ENCODE data around the gene ZFR2. TPM values are rescaled to one million over a fixed set of nuclear protein-coding genes. Genes with fewer than 3 reads are reported as not detected.

The ZFR2 gene
- total RNA-seq, 1 donor from 2014 or later = not detected

GRCh38 chr19:3800996-3801395, 67.8 kb downstream of the ZFR2 start:
- Mint-ChIP-seq H3K4me1 (ENCODE audit: unreplicated experiment) (peaks cover 4% of the 10 kb centered on the region), H3K27ac (ENCODE audit: unreplicated experiment) (no peak overlapping the region), H3K4me3 (ENCODE audit: unreplicated experiment) (no peak overlapping the region), H3K27me3 (ENCODE audit: unreplicated experiment) (peaks cover 30% of the 10 kb centered on the region), H3K9me3 (ENCODE audit: unreplicated experiment) (peaks cover 7% of the 10 kb centered on the region), H3K36me3 (ENCODE audit: unreplicated experiment) (no peaks in the 10 kb centered on the region)
- TF ChIP-seq CTCF (IDR thresholded peaks at IDR 0.05) = no peak
- DNase-seq (ENCODE audit: extremely low spot score, unreplicated experiment) = no peak

- H3K36me3 Mint-ChIP-seq (ENCODE audit: unreplicated experiment) = no peaks in the 10 kb centered on the region
- no peak overlapping the region for H3K4me3 Mint-ChIP-seq (ENCODE audit: unreplicated experiment)
- peaks cover 32% of the 10 kb centered on the region for H3K27me3 Mint-ChIP-seq (ENCODE audit: unreplicated experiment)
- no peak overlapping the region for H3K27ac Mint-ChIP-seq (ENCODE audit: unreplicated experiment)
- no peak for DNase-seq (ENCODE audit: extremely low spot score, unreplicated experiment)
- H3K9me3 Mint-ChIP-seq (ENCODE audit: unreplicated experiment) = peaks cover 7% of the 10 kb centered on the region
- H3K4me1 Mint-ChIP-seq (ENCODE audit: unreplicated experiment) = peaks cover 4% of the 10 kb centered on the region
- no peak for TF ChIP-seq CTCF (IDR thresholded peaks at IDR 0.05)
Observed at GRCh38 chr19:3798137-3798536, 70.7 kb downstream of the ZFR2 start.

- peaks cover 2% of the 10 kb centered on the region for H3K4me1 Mint-ChIP-seq (ENCODE audit: unreplicated experiment)
- peaks cover 24% of the 10 kb centered on the region for H3K27me3 Mint-ChIP-seq (ENCODE audit: unreplicated experiment)
- H3K36me3 Mint-ChIP-seq (ENCODE audit: unreplicated experiment) = no peaks in the 10 kb centered on the region
- no peak for TF ChIP-seq CTCF (IDR thresholded peaks at IDR 0.05)
- no peak overlapping the region for H3K4me3 Mint-ChIP-seq (ENCODE audit: unreplicated experiment)
- H3K9me3 Mint-ChIP-seq (ENCODE audit: unreplicated experiment) = peaks cover 7% of the 10 kb centered on the region
- H3K27ac Mint-ChIP-seq (ENCODE audit: unreplicated experiment) = no peak overlapping the region
- DNase-seq (ENCODE audit: extremely low spot score, unreplicated experiment) = no peak
Observed at GRCh38 chr19:3796358-3796757, 72.5 kb downstream of the ZFR2 start.

GRCh38 chr19:3793799-3794198, 75.0 kb downstream of the ZFR2 start:
- H3K27me3 Mint-ChIP-seq (ENCODE audit: unreplicated experiment) = peaks cover 27% of the 10 kb centered on the region

GRCh38 chr19:3792114-3792513, 76.7 kb downstream of the ZFR2 start:
- Mint-ChIP-seq H3K27me3 (ENCODE audit: unreplicated experiment) (peaks cover 28% of the 10 kb centered on the region), H3K4me3 (ENCODE audit: unreplicated experiment) (no peak overlapping the region), H3K27ac (ENCODE audit: unreplicated experiment) (no peak overlapping the region), H3K9me3 (ENCODE audit: unreplicated experiment) (peaks cover 14% of the 10 kb centered on the region), H3K4me1 (ENCODE audit: unreplicated experiment) (no peaks in the 10 kb centered on the region), H3K36me3 (ENCODE audit: unreplicated experiment) (no peaks in the 10 kb centered on the region)
- no peak for TF ChIP-seq CTCF (IDR thresholded peaks at IDR 0.05)
- no peak for DNase-seq (ENCODE audit: extremely low spot score, unreplicated experiment)

More at GRCh38 chr19:3793799-3794198, 75.0 kb downstream of the ZFR2 start:
- no peak overlapping the region for H3K4me3 Mint-ChIP-seq (ENCODE audit: unreplicated experiment)
- H3K27ac Mint-ChIP-seq (ENCODE audit: unreplicated experiment) = no peak overlapping the region
- no peak for DNase-seq (ENCODE audit: extremely low spot score, unreplicated experiment)
- TF ChIP-seq CTCF (IDR thresholded peaks at IDR 0.05) = no peak
- no peaks in the 10 kb centered on the region for H3K36me3 Mint-ChIP-seq (ENCODE audit: unreplicated experiment)
- peaks cover 14% of the 10 kb centered on the region for H3K9me3 Mint-ChIP-seq (ENCODE audit: unreplicated experiment)
- no peaks in the 10 kb centered on the region for H3K4me1 Mint-ChIP-seq (ENCODE audit: unreplicated experiment)

Data from osteocyte (in vitro differentiated cells).